CD4-positive, alpha-beta memory T cell (primary cell): Measurements from ENCODE around the gene EFCAB9. TPM values are rescaled to one million over a fixed set of nuclear protein-coding genes. Genes with fewer than 3 reads are reported as not detected.
"Not testable (repeated sequence)": the region's sequence is repeated elsewhere in the genome, so short reads cannot be mapped to it uniquely, and the experiment has no call there.

Experiments used
- CTCF ChIA-PET: fragments of 350-600 bp; sonication (Branson Sonifier 250); formaldehyde crosslinking; loops from one replicate; lab custom pipeline; 2021; ENCODE audit warnings: inconsistent platforms; ENCODE audit not compliant: partially characterized antibody; lab: Charles Lee
- POLR2A ChIA-PET: fragments of 350-600 bp; sonication (Branson Sonifier 250); formaldehyde crosslinking; loops from one replicate; lab custom pipeline; 2021; ENCODE audit not compliant: partially characterized antibody; lab: Charles Lee
- DNase-seq, 5 donors: peaks; one replicate each; pipeline versions ENCODE4 v3.0.0 to v3.0.0-alpha.2; 2020 to 2022; ENCODE audit warnings: mixed read lengths in 1 of 5
- H3K27ac ChIP-seq: one replicate; pipeline ENCODE4 v1.7.0; 2013; ENCODE audit warnings: low read depth, low read length
- H3K27me3 ChIP-seq: 2 replicates; pipeline ENCODE4 v1.7.0; 2013; ENCODE audit warnings: mild to moderate bottlenecking, low read length, moderate library complexity; ENCODE audit not compliant: insufficient read depth
- H3K36me3 ChIP-seq: 2 replicates; pipeline ENCODE4 v1.7.0; 2013; ENCODE audit warnings: mild to moderate bottlenecking, low read length, moderate library complexity; ENCODE audit not compliant: insufficient read depth
- H3K4me1 ChIP-seq: 2 replicates; pipeline ENCODE4 v1.7.0; 2013; ENCODE audit warnings: mild to moderate bottlenecking, low read length, moderate library complexity; ENCODE audit not compliant: insufficient read depth
- H3K4me3 ChIP-seq, 2 donors: one replicate each; pipeline ENCODE4 v1.7.0; 2013; ENCODE audit warnings: low read length in 2 of 2, mild to moderate bottlenecking in 1 of 2
- H3K9me3 ChIP-seq, 2 donors: one replicate each; pipeline ENCODE4 v1.7.0; 2013; ENCODE audit warnings: low read length in 2 of 2, control low read depth in 1 of 2; ENCODE audit not compliant: control insufficient read depth in 1 of 2
- H3K27ac Mint-ChIP-seq, 7 donors: one replicate each; pipeline ENCODE4 v1.8.0; 2020 to 2021; ENCODE audit warnings: mixed read lengths in 7 of 7, mild to moderate bottlenecking in 6 of 7, inconsistent platforms in 3 of 7, moderate library complexity in 3 of 7
- H3K27me3 Mint-ChIP-seq, 2 donors: one replicate each; pipeline ENCODE4 v1.8.0; 2020 to 2021; ENCODE audit warnings: mixed read lengths in 2 of 2
- H3K36me3 Mint-ChIP-seq, 2 donors: one replicate each; pipeline ENCODE4 v1.8.0; 2020 to 2021; ENCODE audit warnings: mixed read lengths in 2 of 2, inconsistent platforms in 1 of 2, mild to moderate bottlenecking in 1 of 2
- H3K4me1 Mint-ChIP-seq, 4 donors: one replicate each; pipeline ENCODE4 v1.8.0; 2020 to 2021; ENCODE audit warnings: mixed read lengths in 4 of 4, mild to moderate bottlenecking in 1 of 4
- H3K4me3 Mint-ChIP-seq, 8 donors: one replicate each; pipeline ENCODE4 v1.8.0; 2020 to 2021; ENCODE audit warnings: mixed read lengths in 8 of 8, mild to moderate bottlenecking in 7 of 8, moderate library complexity in 6 of 8, inconsistent platforms in 3 of 8
- H3K9me3 Mint-ChIP-seq, 8 donors: one replicate each; pipeline ENCODE4 v1.8.0; 2020 to 2021; ENCODE audit warnings: mixed read lengths in 8 of 8, mild to moderate bottlenecking in 5 of 8, inconsistent platforms in 3 of 8, moderate library complexity in 1 of 8
- intact Hi-C: fragments of 100-400 bp; cut with micrococcal nuclease; formaldehyde crosslinking; loops from one replicate; pipeline ENCODE4 v1.15.1; 2023
- polyA plus RNA-seq, 2 donors: library from polyadenylated mRNA; unstranded; fragments of 300-500 nt; fragmentation: Illumina TruSeq; gene quantifications; one replicate each; pipeline ENCODE4 v1.2.3, GENCODE V29; 2021
- total RNA-seq, 2 experiments: library from RNA; stranded (reverse); gene quantifications; one replicate each; pipeline ENCODE4 v1.2.3, GENCODE V29; 2021

The EFCAB9 gene
- total and polyA plus RNA-seq, 4 experiments from 2014 or later, result not detected

GRCh38 chr5:172155101-172155500, 38.9 kb upstream of the EFCAB9 start:
- H3K4me3 Mint-ChIP-seq, H3K9me3 ChIP-seq, H3K9me3 Mint-ChIP-seq, H3K4me3 ChIP-seq, DNase-seq, H3K27ac ChIP-seq, H3K27me3 ChIP-seq, intact Hi-C loops, H3K27me3 Mint-ChIP-seq: not testable (repeated sequence)
- Mint-ChIP-seq H3K36me3 (peaks cover 63 to 79% of the 10 kb centered on the region in 2 donors), H3K4me1 (peaks cover 55 to 90% (median 70%) of the 10 kb centered on the region in 4 donors), H3K27ac (peak overlapping the region in 2 of 7 donors; percentile 94 to 95)
- CTCF ChIA-PET, result interaction anchor here (0.7 to 23.1 kb wide), 5 partner anchors 19 to 244 kb away, joined by 3 to 429 read pairs (median 5); partner anchors contain the start of gene STK10
- POLR2A ChIA-PET, result interaction anchor here (1.6 to 7.5 kb wide), 5 partner anchors 19 to 40 kb away, joined by 4 to 68 read pairs (median 5); partner anchors contain the start of gene STK10
- Histone ChIP-seq H3K36me3 (peaks cover 46% of the 10 kb centered on the region), H3K4me1 (peaks cover 75% of the 10 kb centered on the region)

GRCh38 chr5:172156541-172156994, 37.4 kb upstream of the EFCAB9 start:
- Histone ChIP-seq H3K27ac (no peak overlapping the region), H3K27me3 (no peaks in the 10 kb centered on the region), H3K36me3 (peaks cover 46% of the 10 kb centered on the region), H3K9me3 (no peaks in the 10 kb centered on the region), H3K4me1 (peaks cover 75% of the 10 kb centered on the region), H3K4me3 (no peak overlapping the region)
- Mint-ChIP-seq H3K27me3 (no peaks in the 10 kb centered on the region), H3K9me3 (no peaks in the 10 kb centered on the region), H3K4me1 (peaks cover 53 to 90% (median 69%) of the 10 kb centered on the region in 4 donors), H3K4me3 (peak overlapping the region in 2 of 8 donors; percentile 3 to 9), H3K27ac (peak overlapping the region in 6 of 7 donors; percentile 35 to 88 (median 74)), H3K36me3 (peaks cover 52 to 77% of the 10 kb centered on the region in 2 donors)
- DNase-seq, result no peak
- intact Hi-C loops, result no loop called here
- ChIA-PET POLR2A (interaction anchor here (1.0 to 7.5 kb wide), 5 partner anchors 18 to 41 kb away, joined by 3 to 68 read pairs (median 5); no protein-coding TSS in a partner anchor), CTCF (interaction anchor here (0.7 to 23.1 kb wide), 7 partner anchors 18 to 109 kb away, joined by 3 to 429 read pairs (median 3); partner anchors contain the start of gene STK10)

- Histone ChIP-seq H3K4me1 (peaks cover 74% of the 10 kb centered on the region), H3K4me3 (no peak overlapping the region), H3K27me3 (no peaks in the 10 kb centered on the region), H3K9me3 (no peaks in the 10 kb centered on the region), H3K36me3 (peaks cover 27% of the 10 kb centered on the region), H3K27ac (no peak overlapping the region)
- H3K36me3 Mint-ChIP-seq, result peaks cover 31 to 66% of the 10 kb centered on the region in 2 donors
- H3K4me3 Mint-ChIP-seq, result peak overlapping the region in 3 of 8 donors; percentile 29 to 81 (median 54)
- ChIA-PET CTCF (interaction anchor here (23.1 kb wide), 1 partner anchor 26 kb away, joined by 429 read pairs; the partner anchor contains the start of gene STK10), POLR2A (interaction anchor here (1.2 to 8.4 kb wide), 6 partner anchors 10 to 152 kb away, joined by 3 to 89 read pairs (median 6); partner anchors contain the start of genes FBXW11 and STK10)
- peaks cover 48 to 87% (median 67%) of the 10 kb centered on the region in 4 donors for H3K4me1 Mint-ChIP-seq
- H3K27ac Mint-ChIP-seq, result peak overlapping the region in 6 of 7 donors; percentile 11 to 89 (median 79)
- H3K27me3 Mint-ChIP-seq, result no peaks in the 10 kb centered on the region
- no peak for DNase-seq
- intact Hi-C loops, result no loop called here
- no peaks in the 10 kb centered on the region for H3K9me3 Mint-ChIP-seq
Measured at GRCh38 chr5:172159016-172159415, 35.0 kb upstream of the EFCAB9 start.

- H3K36me3 ChIP-seq, result peaks cover 26% of the 10 kb centered on the region
- no peaks in the 10 kb centered on the region for H3K9me3 ChIP-seq
- no peaks in the 10 kb centered on the region for H3K27me3 ChIP-seq
- ChIA-PET CTCF (interaction anchor here (5.3 to 23.1 kb wide), 2 partner anchors 13 to 24 kb away, joined by 37 to 429 read pairs; partner anchors contain the start of gene STK10), POLR2A (interaction anchor here (2.6 to 8.4 kb wide), 3 partner anchors 14 to 26 kb away, joined by 6 to 89 read pairs (median 15); no protein-coding TSS in a partner anchor)
- intact Hi-C loops, result no loop called here
- H3K36me3 Mint-ChIP-seq, result peaks cover 22 to 57% of the 10 kb centered on the region in 2 donors
- H3K27ac ChIP-seq, result no peak overlapping the region
- H3K4me1 ChIP-seq, result peaks cover 82% of the 10 kb centered on the region
- peak overlapping the region in 6 of 8 donors; percentile 10 to 58 (median 39) for H3K4me3 Mint-ChIP-seq
- H3K27ac Mint-ChIP-seq, result peak overlapping the region; percentile 59 to 87 (median 79)
- no peak for DNase-seq
- H3K27me3 Mint-ChIP-seq, result no peaks in the 10 kb centered on the region
- peaks cover 48 to 90% (median 68%) of the 10 kb centered on the region in 4 donors for H3K4me1 Mint-ChIP-seq
- H3K4me3 ChIP-seq, result no peak overlapping the region
- no peaks in the 10 kb centered on the region for H3K9me3 Mint-ChIP-seq
Measured at GRCh38 chr5:172160506-172160905, 33.5 kb upstream of the EFCAB9 start.

GRCh38 chr5:172162323-172162986, 31.5 kb upstream of the EFCAB9 start:
- Mint-ChIP-seq H3K4me3 (peak overlapping the region in 5 of 8 donors; percentile 37 to 77 (median 56)), H3K36me3 (peaks cover 14 to 52% of the 10 kb centered on the region in 2 donors), H3K27ac (peak overlapping the region; percentile 9 to 94 (median 66)), H3K27me3 (no peaks in the 10 kb centered on the region), H3K9me3 (no peaks in the 10 kb centered on the region), H3K4me1 (peaks cover 45 to 96% (median 71%) of the 10 kb centered on the region in 4 donors)
- no peak for DNase-seq
- peaks cover 87% of the 10 kb centered on the region for H3K4me1 ChIP-seq
- POLR2A ChIA-PET, result interaction anchor here (8.3 to 8.4 kb wide), 2 partner anchors 12 to 24 kb away, joined by 80 to 89 read pairs; partner anchors contain the start of gene STK10
- no peak overlapping the region for H3K27ac ChIP-seq
- H3K4me3 ChIP-seq, result no peak overlapping the region
- H3K27me3 ChIP-seq, result no peaks in the 10 kb centered on the region
- H3K9me3 ChIP-seq, result no peaks in the 10 kb centered on the region
- CTCF ChIA-PET, result interaction anchor here (1.1 to 23.1 kb wide), 8 partner anchors 11 to 155 kb away, joined by 3 to 429 read pairs (median 4); partner anchors contain the start of gene STK10
- H3K36me3 ChIP-seq, result peaks cover 20% of the 10 kb centered on the region
- intact Hi-C loops, result no loop called here

GRCh38 chr5:172162987-172163343, 31.0 kb upstream of the EFCAB9 start:
- intact Hi-C loops, result no loop called here
- Mint-ChIP-seq H3K4me1 (peaks cover 50 to 97% (median 74%) of the 10 kb centered on the region in 4 donors), H3K27ac (peak overlapping the region in 6 of 7 donors; percentile 22 to 76 (median 50)), H3K9me3 (no peaks in the 10 kb centered on the region), H3K4me3 (peak overlapping the region in 2 of 8 donors; percentile 15 to 38), H3K36me3 (peaks cover 14 to 53% of the 10 kb centered on the region in 2 donors), H3K27me3 (no peaks in the 10 kb centered on the region)
- Histone ChIP-seq H3K4me3 (no peak overlapping the region), H3K4me1 (peaks cover 91% of the 10 kb centered on the region), H3K27ac (no peak overlapping the region), H3K36me3 (peaks cover 16% of the 10 kb centered on the region), H3K27me3 (no peaks in the 10 kb centered on the region), H3K9me3 (no peaks in the 10 kb centered on the region)
- ChIA-PET CTCF (interaction anchor here (1.1 to 23.1 kb wide), 7 partner anchors 11 to 156 kb away, joined by 3 to 429 read pairs (median 6); partner anchors contain the start of gene STK10), POLR2A (interaction anchor here (8.3 to 8.4 kb wide), 2 partner anchors 12 to 23 kb away, joined by 80 to 89 read pairs; partner anchors contain the start of gene STK10)
- no peak for DNase-seq
